GM21390 (cell line): ENCODE measurements around the gene OLFML2A.

ENCODE experiments used
- ATAC-seq: cut with Tn5 transposase; IDR thresholded peaks from one replicate; pipeline ENCODE4 v1.9.1; 2021; ENCODE audit not compliant: unreplicated experiment

The OLFML2A gene

DNA sequence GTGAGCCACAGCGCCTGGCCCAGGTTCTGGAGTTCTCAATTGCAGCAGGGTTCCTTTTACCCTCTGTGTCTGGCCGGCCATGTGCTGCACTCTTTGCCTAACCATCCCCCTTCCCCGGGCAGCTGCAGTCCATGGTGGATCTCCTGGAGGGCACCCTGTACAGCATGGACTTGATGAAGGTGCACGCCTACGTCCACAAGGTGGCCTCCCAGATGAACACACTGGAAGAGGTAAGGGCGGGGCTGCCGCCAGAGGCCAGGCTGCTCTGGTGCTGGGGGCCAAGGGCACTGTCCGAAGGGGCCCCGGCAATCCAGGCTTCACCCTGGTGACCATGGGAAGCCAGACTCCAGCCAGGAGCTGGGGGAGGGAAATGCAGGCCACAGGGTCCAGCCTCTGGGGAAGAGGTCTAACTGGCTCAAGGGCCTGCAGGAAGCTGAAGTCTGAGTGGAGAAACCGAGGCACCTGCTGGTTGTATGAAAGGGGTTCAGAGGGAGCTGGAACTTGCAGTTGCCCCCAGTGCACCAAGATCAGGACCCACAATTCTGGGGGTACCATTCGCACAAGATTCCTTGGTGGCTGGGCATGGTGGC lies 18.1 kb downstream of the OLFML2A start:
- ATAC-seq, result no peak

DNA sequence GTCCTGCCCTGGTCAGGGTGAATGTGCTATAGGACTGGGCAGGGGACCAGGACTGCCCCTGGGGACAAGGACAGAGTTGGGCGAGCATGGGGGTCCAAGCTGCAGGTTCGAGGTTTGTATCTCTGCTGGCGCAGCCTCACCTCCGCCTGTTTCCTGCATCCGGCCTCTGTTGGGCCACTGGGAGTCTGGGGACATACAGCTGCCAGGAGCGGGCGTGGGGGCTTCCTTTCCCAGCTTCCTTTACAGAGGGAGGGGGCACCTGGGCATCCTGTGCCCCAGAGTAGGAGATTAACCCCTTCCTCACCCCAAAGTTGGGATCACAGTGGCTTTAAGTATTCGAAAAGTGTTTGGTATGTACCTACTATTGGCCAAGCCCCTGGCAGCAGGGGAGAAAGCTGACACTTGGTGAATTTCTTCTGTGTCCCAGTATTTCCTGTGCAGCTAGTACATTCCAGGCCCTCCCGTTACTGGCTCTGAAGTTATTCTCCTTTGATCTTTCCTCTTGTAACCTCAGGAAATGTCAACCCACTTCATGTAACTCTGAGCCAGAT lies 19.0 kb downstream of the OLFML2A start:
- ATAC-seq, result no peak

DNA sequence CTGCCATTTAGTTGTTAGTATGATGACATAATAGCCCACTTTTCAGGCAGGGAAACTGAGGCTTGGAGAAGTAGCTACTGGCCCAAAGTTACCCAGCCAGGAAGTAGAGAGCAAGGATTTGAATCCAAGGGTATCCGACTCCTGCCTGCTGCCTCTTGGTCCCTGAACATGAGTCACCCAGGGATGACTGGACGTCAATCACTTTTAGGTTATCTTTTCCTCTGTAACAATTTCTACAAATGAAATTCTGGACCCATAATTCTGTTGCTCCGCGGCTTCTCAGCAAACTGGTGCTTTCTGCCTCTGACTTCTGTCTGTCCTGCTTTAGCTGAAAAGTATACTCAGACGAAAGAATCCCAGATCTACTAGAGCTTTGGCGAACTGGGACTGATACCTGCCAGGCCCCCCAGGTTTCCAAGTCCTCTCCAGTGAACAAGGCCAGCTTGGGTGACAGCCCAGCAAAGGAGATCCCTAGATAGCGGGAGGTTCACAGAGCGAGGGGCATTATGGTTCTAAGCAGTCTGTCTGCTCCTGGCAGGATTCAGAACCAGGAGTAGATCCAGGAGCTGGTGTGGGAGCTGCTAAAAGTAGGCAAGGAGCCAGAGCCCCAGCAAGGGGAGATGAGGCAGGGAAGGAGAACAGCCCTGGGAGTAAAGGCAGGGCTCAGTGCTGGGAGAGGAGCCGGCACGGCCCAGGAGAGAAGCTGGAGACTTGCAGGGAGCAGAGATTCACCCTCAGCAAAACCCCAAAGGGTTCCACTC lies 20.6 kb downstream of the OLFML2A start:
- ATAC-seq, result no peak

DNA sequence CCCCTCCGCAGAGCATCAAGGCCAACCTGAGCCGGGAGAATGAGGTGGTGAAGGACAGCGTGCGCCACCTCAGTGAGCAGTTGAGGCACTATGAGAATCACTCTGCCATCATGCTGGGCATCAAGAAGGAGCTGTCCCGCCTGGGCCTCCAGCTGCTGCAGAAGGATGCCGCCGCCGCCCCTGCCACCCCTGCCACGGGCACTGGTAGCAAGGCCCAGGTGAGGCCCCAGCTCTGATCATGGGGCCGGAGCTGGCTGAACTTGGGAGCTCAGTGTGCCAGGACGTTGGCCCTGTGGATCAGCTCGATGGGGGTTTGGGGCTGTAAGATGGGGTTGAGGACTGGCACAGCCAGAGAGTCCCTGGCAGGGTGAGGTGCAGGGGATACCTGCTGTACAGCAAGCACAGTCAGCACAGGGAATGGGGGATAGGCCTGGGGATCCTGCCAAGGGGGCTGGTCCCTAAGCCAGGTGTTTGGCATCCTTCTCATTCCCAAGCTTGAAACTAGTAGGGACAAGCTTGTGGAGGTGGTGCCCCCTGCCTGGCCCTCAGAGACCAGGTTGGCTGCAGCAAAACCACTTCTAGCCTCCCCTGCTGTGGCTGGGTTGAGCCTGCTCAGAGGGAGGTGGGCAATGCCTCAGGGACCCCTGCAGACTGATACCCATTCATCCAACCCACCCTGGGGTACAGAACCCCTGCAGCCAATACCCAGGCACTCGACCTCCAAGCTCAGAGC lies 22.5 kb downstream of the OLFML2A start:
- ATAC-seq, result no peak

DNA sequence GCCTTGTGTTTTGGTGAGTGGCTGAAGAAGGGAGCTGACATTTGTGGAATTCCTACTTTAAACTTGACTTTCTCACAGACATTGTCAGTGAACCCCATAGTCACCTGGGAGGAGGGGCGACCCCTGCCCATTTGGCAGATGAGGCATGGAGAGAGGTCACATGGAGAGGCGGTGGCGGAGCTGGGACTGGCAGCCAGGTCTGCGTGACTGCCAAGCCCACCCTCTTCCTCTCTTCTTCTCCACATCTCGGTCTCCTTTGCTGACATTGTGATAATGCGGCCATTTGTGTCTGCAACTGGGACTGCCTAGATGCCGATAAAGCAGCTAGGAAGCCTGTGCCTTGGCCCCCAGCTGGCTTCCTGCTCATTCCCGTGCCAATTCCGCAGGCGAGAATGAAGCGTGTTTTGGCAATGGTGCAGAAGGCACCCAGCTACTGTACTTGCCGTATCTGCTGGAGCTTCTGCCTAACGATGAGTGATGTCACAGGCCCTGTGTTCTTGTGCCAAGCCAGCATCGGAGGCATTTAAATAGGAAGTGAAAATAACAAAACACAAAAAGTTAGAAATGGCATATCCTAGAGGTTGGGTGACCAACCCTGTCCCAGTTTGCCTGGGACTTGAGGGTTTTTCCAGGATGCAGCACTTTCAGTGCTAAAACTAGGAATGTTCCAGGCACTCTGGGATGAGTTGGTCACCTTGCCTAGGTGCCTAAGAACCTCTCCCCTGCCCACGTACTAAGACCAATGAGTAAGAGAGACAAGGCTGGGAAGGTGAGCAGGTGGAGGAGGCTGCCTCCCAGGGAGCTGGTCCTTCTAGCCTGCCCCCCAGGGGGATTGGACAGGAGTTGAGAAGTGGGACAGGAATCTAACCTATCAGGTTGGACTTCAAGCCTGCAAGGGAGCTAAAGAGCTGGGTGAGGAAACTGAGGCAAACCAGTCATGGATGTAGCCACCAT lies 23.6 kb downstream of the OLFML2A start:
- peak; percentile 61 for ATAC-seq

DNA sequence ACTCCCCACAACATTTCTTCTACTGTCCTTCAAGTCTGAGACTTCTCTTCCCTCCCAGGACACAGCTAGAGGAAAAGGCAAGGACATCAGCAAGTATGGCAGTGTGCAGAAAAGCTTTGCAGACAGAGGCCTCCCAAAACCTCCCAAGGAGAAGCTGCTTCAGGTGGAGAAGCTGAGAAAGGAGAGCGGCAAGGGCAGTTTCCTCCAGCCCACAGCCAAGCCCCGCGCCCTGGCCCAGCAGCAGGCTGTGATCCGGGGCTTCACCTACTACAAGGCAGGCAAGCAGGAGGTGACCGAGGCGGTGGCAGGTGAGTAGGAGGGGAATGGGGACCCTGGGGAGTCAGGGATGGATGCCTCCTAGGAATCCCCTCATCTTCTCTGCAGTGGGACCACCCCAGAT lies 24.4 kb downstream of the OLFML2A start:
- no peak for ATAC-seq

DNA sequence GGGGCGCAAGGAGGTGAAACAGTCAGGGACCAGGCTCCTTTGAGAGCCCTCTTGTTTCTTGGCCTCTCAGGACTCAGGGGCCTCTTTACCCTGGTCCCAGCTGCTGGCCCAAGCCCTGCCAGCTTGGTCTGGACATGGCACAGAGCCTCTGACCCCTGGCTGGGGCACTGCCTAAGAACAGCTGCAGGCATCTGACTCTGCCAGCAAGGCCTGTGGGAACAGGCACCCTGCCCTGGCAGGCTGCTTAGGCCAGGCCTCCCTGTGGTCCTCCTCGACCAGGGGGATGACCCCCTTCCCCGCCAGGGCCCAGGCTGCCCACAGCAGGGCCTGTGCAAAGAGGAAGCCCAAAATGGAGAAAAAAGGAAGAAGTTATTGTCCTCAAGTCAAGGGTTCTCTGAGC lies 25.5 kb downstream of the OLFML2A start:
- ATAC-seq, result no peak

DNA sequence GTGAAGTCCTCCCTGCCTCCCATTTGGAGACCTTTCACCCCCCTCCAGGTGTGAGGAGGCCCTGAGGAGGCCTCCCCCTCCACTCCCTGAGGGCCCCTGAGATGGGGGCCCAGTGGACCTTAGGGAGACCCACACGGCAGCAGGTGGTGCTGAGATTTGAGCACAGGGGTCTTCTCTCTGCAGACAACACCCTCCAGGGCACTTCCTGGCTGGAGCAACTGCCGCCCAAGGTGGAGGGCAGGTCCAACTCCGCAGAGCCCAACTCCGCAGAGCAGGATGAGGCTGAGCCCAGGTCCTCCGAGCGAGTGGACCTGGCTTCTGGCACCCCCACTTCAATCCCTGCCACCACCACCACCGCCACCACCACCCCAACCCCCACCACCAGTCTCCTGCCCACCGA lies 27.0 kb downstream of the OLFML2A start:
- no peak for ATAC-seq

DNA sequence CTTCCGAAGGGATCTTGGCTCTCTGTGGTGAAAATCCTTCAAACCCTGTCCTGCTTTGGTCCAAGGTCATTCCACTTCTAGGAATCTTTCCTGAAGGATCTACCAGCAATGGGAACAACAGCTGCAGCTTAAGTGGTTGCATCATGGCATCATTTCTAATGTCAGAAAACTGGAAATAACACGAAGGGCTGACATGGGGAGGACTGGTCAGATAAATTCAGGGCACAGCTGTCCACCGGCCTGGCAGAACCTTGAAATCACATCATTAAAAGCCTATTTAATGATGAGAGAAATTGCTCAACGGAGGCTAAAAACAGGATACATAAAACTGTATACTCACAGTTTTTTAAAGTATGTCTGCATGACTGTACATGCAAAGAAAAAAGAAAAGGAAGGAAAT lies 28.3 kb downstream of the OLFML2A start:
- ATAC-seq, result no peak

DNA sequence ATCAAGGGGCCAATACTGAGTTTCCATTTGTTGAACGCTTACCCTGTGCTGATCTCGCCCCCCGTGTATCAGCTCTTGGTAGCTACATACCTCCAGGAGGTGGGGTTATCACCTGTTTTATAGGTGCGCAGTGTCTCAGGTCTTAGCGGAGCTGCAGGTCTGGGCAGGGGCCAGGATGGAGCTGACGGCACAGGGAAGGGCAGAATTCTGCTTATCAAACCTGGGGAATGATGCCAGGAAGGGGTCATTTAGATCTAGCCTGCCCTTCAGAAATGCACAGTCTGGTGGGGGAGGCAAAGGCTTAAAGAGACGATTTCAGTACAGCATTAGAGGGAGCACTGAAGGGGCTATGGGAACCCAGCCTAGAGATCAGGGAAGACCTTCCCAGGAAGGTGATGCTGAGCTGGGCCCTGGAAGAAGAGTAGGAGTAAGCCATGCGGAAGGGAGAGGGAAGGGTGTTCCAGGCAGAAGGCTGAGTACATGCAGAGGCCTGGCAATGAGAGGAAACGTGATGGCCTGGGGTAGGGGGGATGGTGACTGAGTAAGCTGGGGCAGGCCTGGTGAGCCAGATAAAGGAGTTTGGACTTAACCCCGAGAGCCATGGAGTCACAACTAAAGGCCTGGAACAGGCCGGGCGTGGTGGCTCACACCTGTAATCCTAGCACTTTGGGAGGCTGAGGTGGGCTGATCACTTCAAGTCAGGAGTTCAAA lies 31.5 kb downstream of the OLFML2A start:
- ATAC-seq, result no peak

DNA sequence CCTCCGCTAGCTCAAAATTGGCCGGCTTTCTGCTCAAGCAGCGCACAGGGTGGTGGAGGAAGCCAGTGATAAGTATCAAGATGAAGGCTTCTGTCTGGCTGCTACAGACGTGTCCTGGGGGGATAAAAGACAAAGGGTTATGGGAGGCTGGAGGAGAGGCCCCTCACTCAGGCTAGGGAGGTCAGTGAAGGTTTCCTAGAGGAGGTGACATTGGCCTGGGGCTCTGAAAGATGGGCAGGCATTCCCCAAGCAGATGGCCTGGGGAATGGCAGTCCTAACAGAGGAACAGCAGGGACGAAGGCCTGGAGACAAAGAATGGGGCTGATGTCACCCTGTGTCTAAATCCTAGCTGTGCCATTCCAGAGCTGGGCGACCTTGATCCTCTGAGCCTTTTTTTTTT lies 32.3 kb downstream of the OLFML2A start:
- ATAC-seq, result no peak

DNA sequence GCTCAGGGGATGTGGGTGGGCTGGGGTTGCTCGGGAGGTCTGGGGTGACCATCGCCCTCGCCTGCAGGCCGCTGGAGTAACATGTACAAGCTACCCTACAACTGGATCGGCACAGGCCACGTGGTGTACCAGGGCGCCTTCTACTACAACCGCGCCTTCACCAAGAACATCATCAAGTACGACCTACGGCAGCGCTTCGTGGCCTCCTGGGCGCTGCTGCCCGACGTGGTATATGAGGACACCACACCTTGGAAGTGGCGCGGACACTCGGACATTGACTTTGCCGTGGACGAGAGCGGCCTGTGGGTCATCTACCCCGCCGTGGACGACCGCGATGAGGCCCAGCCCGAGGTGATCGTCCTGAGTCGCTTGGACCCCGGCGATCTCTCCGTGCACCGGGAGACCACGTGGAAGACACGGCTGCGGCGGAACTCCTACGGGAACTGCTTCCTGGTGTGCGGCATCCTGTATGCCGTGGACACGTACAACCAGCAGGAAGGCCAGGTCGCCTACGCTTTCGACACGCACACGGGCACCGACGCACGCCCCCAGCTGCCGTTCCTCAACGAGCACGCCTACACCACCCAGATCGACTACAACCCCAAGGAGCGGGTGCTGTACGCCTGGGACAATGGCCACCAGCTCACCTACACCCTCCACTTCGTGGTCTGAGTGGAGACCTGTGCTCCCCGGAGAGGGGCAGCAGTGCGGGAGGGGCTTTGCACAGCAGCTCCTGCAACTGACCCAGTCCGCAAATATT lies 33.0 kb downstream of the OLFML2A start:
- no peak for ATAC-seq

DNA sequence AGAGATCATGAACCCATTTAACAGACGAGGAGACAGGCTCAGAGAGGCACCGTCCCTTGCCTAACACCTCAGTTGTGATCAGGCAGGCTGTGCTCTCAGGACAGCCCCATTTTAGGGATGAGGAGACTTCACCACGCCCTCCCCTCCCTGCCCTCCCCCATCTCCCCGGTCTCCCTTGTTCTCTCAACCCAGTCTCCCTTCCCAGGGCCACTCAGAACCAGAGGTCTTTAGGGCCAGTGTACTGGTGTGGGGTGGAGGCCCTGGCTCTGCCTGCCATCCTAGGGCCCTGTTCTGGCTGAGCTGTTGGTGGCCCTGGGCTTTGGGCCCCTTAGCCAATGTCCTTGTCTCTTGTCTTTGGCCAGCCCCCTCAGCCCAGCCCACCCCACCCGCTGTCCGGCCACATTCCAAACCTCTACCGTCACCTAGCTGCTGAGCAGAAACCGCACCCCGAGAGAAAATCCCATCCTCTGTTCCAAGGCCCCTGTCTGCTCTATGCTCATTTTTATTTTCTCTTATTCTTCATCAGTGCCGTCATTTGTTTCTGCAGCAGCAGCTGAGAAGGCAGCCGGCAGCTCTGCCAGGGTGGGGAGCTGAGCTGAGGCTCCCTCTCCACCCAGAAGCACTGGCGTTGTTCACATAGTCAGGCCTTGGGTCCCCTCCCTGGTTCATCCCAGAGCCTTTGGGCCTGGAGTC lies 33.9 kb downstream of the OLFML2A start:
- ATAC-seq, result no peak

DNA sequence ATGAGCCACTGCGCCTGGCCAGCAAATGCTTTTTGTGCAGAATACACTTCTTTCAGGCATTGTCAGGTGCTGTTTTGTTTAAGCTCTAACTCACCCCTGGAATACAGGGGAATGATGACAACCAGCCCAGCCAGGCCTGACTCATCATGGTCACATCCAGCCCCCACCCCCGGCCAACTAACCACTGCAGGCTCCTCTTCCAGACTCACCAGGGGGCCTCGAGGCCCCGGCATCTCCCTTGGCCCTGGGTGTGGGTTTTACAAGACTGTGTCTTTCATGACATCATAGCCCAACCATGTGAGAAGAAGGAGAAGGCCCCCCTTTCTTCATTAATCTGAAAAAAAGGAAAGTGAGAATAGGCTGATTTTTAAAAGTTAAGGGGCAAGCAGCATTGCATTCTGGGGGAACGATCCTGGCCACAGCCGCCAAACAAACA lies 35.5 kb downstream of the OLFML2A start:
- no peak for ATAC-seq

DNA sequence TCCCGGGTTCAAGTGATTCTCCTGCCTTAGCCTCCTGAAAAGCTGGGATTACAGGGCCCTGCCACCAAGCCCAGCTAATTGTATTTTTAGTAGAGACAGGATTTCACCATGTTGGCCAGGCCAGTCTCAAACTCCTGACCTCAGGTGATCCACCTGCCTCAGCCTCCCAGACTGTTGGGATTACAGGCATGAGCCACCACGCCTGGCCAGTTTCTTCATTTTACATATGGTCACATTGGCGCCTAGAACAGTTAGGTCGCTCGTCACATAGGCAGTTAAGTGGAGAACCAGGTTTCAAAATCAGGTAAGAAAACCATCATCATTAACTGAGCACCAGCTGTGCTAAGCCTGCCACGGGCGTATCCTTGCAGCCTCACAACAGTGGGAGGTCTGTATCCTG lies 36.1 kb downstream of the OLFML2A start:
- ATAC-seq, result no peak

DNA sequence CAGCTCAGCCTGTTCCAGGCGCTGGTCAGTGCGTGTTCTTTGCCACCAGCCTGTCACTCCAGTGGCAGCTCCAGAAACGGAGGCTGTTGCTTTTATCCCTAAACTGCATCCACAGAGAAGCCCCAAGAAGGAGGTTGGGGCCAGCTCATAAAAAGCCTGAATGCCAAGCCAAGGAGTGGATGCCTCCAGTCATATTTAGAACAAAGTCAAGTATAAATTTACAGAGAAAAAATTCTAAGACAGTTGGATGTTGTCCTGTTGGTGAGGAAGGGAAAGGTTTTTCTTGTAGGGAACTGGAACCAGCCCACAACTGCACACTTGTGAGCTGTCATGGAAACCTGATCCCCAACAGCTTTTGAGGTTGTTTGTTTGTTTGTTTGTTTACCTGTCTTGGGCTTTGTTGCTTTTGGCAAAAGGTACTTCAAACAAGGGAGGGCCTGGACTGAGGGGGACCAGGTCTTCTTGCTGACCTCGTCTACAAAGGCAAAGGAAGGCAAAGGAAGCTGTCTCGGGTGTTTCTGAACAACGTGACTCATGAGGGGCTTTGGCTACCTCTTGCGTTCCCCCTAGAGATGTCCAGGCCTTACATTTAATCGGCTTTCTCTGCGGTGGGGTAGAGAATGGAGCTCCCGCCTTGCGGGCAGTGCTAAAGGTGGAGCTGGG lies 36.7 kb downstream of the OLFML2A start:
- ATAC-seq, result no peak

DNA sequence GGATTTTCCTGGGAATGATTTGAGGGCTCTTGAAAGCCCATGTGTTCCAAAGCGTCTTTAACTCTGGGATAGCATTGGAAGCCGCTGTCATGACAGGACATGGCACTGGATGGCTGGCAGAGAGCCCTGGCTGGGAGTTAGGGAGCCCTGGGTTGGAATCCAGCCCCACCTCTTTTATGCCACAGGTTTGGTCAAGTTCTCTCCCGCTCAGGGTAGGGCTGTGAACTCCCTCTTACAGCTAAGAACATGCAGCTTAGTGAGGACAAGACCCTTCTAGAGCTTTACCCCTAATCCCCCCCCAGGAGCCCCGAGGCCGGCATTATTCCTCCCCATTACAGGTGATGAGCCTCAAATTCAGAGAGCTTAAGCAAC lies 37.2 kb downstream of the OLFML2A start:
- no peak for ATAC-seq

DNA sequence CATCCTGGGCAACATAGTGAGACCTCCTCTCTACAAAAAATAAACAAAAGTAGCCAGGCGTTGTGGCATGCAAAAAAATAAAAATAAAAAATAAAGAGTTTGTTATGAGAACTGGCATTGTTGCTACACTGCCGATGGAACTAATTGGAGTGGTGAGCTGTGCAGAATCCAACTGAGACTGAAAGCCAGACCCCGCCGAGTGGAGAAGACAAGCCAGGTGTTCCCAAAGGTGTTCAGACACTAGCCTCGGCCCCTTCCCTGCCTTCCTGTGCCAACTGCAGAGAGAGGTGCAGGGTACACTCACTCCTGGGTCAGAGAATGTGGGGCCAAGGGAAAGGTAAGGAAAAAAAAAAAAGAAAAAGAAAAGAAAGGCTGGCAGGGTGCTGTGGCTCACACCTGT lies 38.7 kb downstream of the OLFML2A start:
- no peak for ATAC-seq
